CD4-positive, alpha-beta T cell treated with Interleukin-6 at 100 ng/mL for 8 hours (primary cell): ENCODE measurements around the gene NEK1.
"Not testable (repeated sequence)": the region's sequence is repeated elsewhere in the genome, so short reads cannot be mapped to it uniquely, and the experiment has no call there.

Experiments
- DNase-seq: peaks from one replicate; pipeline ENCODE4 v3.0.0-alpha.2; 2020; ENCODE audit warnings: mixed read lengths, low spot score

The NEK1 gene

DNA sequence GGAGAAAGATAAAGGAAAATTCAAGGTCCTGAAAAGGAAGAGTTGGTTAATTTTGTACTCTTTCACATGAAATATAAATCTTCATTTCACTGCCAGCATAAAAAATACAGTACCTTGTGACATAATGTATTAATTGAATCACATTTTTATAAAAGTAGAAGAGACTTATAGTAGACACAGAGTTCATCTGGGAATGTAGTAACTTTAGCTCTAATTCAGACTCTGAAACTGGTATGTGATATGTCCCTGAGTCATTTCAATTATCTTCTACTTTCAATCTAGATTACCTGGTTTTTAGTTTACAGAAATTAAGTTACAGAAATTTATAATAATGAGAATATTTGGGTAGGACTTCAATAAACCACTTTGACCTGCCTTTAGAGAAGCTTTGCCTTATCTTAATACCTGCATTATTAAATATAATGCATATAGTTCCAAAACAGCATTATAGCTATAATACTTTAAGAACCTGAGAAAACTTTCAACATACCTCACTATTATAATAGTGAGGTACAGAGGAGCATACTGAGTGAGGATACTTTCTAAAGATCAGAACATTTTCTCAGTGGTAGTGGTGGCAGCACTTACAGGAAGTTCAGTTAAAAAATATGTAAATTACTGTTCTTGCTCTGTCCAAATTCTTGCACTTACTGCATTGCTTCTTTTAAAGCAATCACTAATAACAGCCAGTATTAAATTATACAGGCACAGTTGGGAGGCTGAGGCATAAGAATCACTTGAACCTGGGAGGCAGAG lies 11.2 kb downstream of the NEK1 start:
- DNase-seq: no peak

DNA sequence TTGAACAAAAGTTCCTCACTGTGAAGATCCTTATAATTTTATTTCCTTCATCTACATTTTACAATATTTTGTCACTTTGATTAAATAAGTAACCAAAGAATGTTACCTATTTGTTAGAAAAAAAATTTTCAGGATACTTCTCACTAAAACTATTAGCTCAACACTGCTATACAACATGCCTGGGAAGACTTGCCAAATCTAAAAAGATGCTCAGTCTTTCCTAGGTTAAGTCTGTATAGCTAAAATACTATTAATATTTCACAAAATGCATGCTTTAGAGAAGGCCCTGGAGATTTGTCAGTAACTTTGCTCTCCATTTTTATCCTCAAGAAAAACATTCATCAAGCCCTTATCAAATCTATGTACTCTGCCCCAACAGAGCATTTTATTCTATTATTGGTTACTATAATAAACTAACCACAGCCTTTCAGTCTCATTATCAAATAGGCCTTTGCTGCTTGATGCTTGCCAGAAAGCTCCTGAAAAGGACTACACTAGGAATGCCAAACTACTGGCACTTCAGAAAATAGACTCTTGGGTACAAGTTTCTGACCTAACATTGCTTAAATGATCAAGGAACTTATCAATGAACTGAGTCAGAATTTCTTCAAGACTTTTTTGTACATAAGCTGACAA lies 17.7 kb downstream of the NEK1 start:
- DNase-seq: no peak

DNA sequence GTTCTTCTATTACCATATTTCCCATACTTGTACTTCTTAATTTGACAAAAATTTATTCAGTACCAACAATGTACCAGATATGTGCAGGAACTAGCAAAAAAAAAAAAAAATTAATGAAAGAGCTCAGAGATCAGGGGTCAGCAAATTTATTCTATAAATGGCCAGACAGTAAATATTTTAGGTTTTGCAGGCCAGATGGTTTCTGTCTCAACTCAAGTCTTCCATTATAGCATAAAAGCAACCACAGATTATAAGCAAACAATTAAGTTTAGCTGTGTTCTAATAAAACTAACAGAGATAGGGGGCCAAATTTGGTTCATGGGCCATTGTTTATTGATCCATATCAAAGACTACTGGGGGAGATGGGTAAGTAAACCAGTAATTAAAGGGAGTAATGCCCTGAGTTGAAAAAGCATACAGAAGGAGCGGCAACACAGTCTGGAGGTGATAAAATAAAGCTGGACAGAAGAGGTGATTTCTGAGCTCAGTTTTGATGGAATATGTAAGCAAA lies 19.3 kb downstream of the NEK1 start:
- DNase-seq: no peak

DNA sequence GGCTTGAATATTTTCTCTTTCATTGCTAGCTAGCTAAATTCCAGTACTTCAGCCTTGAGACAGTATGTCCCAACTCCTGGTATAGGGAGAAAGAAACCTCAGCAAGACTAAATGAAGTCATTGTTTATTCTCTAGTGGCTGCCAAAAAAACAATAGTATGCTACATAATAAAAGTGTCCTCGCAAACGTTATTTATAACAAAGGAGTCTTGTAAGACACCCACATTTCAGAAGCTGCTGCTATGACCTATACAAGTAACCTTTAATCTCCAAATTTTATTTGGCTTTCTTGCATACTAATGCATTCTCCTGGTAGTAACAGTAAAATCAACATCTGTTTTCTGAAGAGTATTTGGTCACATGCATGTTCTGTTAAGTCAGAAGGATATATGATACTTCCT lies 28.8 kb downstream of the NEK1 start:
- DNase-seq: no peak

DNA sequence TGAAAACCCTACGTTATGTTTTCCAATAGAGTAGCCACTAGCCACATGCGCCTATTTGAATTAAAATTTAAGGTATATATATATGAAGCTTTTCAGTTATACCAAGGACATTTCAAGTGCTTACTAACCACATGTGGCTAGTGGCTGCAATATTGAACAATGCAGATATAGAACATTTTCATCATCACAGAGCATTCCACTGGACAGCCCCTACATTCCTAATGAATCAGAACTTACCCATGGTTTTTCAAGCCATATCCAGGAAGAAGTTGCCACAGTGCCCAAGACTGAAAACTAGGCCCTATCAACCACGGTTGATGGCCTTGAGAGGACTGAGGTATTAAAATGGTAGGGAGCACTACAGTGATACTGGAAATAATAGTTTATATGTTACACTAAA lies 29.7 kb downstream of the NEK1 start:
- DNase-seq: no peak

DNA sequence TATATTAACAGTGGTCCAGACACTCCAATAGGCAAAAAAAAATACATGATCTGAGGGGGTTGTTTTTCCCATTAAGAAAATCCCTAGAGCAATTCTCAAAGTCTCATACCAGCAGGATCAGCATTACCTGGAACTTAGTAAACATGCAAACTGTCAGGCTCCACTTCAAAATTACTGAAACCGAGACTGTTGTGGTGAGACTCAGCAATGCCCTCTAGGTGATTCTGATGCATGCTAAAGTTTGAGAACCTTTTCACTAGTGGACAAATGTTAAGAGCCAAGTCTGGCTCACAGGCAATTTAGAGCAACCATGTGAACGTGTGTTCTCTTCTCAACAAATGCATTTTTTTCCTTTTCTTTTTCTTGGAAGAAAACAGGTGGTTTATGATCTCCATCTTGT lies 30.2 kb downstream of the NEK1 start:
- DNase-seq: no peak

DNA sequence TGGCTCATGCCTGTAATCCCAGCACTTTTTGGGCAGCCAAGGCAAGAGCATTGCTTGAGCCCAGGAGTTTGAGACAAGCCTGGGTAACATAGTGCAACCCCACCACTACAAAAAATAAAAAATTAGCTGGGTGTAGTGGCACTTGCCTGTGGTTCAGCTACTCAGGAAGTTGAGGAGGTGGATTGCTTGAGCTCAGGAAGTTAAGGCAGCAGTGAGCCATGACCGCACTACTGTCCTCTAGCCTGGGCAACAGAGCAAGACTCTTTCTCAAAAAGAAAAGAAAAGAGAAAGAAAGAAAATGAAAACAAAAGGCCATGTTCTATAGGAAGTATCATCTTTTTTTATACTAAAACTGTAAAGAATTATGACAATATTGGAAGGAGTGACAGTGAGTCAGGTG lies 38.5 kb downstream of the NEK1 start:
- no peak for DNase-seq

DNA sequence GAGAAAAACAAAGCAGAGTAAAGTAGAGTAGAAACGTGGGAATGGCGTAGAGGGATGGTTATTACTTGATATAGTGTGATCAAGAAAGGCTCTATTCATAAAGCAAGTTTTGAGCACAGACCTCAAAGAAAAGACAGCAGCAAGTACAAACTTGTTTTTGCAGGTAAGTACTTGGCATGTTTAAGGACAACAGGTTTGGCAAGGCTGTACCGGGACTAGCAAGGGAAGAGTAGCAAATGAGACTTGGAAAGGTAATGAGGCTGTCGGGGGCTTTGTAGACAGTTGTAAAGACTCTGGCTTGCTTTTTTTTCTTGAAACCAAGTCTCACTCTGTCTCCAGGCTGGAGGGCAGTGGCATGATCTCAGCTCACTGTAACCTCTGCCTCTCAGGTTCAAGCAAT lies 40.9 kb downstream of the NEK1 start:
- DNase-seq: no peak

DNA sequence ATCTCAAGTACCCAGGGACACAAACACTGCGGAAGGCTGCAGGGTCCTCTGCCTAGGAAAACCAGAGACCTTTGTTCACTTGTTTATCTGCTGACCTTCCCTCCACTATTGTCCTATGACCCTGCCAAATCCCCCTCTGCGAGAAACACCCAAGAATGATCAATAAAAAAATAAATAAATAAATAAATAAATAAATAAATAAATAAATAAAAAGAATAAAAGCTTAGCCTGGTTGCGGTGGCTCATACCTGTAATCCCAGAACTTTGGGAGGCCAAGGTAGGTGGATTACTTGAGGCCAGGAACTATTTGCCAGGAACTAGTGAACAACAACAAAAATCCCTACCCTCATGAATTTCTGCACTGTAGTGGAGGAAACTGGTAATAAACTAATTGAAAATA lies 41.4 kb downstream of the NEK1 start:
- DNase-seq: not testable (repeated sequence)

DNA sequence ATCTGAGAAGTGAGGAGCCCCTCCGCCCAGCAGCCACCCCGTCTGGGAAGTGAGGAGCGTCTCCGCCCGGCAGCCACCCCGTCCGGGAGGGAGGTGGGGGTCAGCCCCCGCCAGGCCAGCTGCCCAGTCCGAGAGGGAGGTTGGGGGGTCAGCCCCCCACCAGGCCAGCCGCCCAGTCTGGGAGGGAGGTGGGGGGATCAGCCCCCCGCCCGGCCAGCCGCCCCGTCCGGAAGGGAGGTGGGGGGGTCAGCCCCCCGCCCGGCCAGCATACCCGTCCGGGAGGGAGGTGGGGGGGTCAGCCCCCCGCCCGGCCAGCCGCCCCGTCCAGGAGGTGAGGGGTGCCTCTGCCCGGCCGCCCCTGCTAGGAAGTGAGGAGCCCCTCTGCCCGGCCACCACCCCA lies 42.1 kb downstream of the NEK1 start:
- not testable (repeated sequence) for DNase-seq

DNA sequence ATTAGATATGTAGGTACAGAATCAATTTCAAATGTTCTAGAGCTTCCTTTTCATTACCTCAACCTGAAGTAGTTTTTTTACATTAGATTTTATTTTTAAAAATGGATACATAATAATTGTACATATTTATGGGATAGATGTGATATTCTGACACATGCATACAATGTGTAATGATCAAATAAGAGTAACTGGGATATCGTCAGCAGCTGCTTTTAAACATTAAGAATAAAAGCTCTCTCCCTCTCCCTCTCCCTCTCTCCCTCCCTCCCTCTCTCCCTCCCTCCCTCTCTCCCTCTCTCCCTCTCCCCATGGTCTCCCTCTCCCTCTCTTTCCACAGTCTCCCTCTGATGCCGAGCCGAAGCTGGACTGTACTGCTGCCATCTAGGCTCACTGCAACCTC lies 43.2 kb downstream of the NEK1 start:
- not testable (repeated sequence) for DNase-seq

DNA sequence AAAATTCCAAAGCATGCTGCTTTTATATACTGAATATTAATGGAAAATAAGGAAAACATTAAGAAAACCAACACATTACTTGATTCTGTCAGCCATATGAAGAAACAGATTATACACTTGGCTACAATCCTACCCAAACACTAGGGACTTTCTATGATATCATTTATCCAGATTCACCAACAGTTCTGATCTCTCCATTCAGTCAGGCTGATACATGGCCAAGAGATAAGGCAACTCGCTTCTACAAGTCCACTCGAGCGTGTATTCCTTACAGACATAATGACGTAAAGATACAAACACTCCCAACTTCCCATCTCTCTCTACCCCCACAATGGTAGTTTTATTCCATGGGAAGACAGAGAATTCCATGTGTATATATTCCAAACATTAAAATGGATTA lies 44.5 kb downstream of the NEK1 start:
- DNase-seq: no peak

DNA sequence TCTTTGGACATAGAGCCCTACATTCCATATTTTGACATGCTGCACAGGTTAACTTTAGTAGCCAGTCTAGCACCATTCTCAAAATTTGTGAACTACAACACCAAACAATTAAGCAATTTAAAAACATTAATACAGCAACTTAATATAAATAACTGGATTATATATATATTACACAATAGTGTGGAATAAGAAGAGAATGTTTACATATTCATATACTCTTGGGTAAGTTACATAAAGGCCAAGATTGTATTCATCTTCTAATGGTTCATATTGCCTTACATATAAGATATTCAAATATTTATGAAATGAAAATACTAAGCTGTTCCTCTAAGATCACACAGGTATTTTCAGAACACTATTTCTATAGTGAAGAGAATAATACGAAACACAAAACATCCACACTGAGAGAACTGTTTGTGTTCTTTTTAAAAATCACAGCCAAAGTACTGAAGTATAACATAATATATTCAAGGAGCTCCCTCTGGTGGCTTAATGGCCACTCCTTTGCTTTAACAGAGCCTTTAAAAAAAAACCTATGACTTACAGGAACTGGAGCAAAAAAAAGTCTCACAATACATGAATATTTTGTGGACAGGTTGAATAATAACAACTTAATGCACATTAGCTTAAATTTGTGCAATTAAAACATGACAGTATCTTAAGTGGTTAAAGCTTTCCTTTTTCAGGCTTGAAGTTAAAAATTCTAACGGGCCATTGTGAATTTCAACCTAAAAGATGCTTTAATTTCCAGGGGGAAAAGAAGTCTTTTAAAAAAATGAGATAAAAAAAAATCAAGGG lies 46.2 kb downstream of the NEK1 start:
- peak; percentile 24 for DNase-seq

DNA sequence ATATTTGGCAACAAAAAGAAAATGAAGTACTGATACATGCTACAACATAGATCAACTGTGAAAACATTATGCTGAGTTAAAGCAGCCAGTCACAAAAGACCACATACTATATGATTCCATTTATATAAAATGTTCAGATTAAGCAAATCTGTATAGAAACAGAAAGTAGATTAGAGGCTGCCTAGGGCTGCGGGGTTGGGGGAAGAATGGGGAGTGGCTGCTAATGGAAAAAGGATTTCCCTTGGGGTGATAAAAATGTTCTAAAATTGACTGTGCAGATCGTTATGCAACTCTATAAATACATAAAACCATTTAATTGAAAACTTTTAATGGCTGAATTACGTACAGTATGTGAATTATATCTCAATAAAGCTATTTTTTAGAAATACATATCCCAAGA lies 46.8 kb downstream of the NEK1 start:
- DNase-seq: no peak

DNA sequence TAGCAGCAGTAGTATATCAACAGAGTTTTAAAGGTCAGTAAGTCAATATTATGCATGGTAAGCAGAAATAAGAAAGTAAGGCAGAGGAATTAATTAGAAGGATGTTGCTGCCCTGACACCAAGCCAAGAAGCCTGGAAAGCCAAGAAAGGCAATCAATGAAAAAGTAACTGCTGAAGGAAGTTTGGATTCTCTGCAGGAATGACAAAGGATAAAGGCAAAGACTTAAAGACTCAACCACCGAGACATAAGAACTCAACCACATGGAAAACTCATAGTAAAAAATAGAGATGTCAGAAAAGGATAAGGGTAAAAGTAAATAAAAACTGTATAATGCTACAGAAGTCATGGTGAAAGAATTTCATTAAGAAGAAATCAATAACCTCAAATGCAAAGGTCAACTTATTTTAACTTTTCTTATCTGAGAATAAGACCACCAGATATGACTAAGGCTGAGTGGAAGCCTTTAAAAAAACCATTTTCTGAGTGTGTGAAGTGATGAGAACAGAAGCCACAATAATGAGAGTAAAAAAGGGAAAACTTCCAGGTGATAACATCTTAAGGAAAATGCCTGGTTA lies 55.2 kb downstream of the NEK1 start:
- no peak for DNase-seq

DNA sequence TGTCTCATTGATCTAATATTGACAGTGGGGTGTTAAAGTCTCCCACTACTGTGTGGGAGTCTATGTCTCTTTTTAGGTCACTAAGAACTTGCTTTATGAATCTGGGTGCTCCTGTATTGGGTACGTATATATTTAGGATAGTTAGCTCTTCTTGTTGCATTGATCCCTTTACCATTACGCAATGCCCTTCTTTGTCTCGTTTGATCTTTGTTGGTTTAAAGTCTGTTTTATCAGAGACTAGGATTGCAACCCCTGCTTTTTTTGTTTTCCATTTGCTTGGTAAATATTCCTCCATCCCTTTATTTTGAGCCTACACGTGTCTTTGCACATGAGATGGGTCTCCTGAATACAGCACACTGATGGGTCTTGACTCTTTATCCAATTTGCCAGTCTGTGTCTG lies 65.8 kb downstream of the NEK1 start:
- DNase-seq: not testable (repeated sequence)

DNA sequence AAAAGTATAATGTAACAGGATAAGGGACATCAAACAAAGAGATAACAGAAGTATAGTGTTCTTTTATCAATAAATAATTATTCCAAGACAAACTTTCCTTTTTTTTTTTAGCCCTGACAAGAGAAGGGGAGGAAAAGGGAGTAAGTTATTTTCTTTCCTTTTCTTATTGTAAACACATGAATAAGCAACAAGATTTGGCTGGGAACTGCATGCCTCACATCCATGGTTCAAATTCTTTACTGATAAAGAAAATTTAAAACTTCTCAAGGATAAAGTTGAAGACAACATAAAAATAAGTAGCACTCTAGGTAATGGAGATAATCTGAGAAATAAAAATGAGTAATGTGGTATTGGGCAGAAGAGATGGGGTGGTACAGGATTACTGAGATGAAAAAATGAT lies 71.6 kb downstream of the NEK1 start:
- DNase-seq: no peak

DNA sequence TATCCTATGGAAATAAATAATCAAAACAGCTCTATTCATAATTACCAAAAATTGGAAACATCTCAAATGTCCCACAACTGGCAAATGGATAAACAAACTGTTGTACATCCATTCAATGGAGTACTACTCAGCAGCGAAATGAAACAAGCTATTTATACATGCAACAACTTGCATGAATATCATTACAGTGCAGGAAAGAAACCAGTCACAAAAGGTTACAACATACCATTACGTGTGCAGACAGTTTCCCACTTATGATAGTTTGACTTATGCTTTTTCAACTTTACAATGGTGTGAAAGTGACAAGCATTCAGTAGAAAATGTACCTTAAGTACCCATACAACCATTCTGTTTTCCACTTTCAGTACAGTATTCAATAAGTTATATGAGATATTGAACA lies 82.3 kb downstream of the NEK1 start:
- no peak for DNase-seq

DNA sequence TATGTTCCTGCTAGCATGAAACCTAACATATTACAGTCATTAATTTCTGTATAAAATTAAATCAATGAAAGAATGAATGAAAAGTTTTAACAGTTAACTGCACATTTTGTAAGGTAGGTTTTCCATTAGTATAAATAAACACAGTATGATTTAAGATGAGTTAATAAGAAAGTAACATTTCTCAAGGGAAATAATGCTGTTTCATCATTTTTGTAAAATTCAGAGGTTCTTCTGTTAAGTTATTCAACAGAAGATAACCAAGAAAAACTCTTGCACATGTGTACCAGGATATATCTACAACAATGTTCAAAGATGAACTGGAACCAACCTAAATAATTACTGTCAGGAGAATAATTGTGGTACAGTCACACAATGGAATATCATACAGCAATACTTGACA lies 88.6 kb downstream of the NEK1 start:
- no peak for DNase-seq

DNA sequence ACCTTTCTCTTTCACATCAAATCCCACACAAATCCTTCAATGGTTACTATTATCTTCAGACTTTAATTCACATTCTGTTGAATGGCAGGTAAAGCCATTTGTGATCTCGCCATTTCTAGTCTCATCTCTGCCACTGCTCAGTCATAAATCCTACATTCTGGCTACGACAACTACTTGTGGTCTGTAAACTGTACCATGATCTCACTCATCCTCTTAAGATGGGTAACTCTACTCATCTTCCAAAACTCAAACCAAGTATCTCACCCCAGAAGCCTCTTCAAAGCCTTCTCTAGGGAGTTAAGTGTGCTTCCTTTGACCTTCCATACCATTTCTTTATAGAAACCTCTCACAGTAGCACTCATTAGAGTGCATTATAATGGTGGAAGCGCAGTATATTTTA lies 101.8 kb downstream of the NEK1 start:
- DNase-seq: no peak

DNA sequence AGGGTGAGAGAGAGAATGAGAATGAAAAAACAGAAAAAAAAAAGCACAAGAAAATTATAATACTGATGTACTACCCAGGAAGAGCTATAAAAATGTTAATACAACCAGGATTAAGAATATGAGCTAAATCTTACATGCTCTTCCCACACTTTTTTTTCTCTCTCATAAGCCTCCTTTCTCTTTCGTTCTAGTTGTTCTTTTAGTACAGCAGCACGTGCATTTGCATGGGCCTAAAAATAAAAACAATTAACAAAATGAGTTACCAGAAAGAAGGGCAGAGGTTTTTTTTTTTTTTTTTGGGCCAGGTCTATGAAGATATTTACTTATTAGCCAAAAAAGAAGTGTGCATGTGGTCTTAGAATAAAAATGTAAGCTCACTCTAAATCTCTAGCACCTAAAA lies 105.5 kb downstream of the NEK1 start:
- no peak for DNase-seq

DNA sequence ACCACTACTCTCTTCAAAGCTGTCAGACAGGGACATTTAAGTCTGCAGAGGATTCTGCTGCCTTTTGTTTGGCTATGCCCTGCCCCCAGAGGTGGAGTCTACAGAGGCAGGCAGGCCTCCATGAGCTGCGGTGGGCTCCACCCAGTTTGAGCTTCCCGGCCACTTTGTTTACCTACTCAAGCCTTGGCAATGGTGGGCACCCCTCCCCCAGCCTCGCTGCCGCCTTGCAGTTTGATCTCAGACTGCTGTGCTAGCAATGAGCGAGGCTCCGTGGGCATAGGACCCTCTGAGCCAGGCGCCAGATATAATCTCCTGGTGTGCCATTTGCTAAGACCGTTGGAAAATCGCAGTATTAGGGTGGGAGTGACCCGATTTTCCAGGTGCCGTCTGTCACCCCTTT lies 112.5 kb downstream of the NEK1 start:
- DNase-seq: not testable (repeated sequence)

DNA sequence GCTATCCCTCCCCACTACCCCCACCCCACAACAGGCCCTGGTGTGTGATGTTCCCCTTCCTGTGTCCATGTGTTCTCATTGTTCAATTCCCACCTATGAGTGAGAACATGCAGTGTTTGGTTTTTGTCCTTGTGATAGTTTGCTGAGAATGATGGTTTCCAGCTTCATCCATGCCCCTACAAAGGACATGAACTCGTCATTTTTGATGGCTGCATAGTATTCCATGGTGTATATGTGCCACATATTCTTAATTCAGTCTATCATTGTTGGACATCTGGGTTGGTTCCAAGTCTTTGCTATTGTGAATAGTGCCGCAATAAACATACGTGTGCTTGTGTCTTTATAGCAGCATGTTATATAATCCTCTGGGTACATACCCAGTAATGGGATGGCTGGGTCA lies 118.1 kb downstream of the NEK1 start:
- not testable (repeated sequence) for DNase-seq
